Ishikawa (cell line): ENCODE results near the gene SMPDL3A.

ENCODE experiments used
- CEBPB ChIP-seq: IDR thresholded peaks from 2 replicates; pipeline ENCODE4 v1.6.1; 2012
- CREB1 ChIP-seq: IDR thresholded peaks from 2 replicates; pipeline ENCODE4 v1.6.1; 2012; ENCODE audit warnings: low read depth
- EGR1 ChIP-seq: IDR thresholded peaks from 2 replicates; pipeline ENCODE4 v1.6.1; 2012
- EP300 ChIP-seq: IDR thresholded peaks from 2 replicates; pipeline ENCODE4 v1.6.1; 2012; ENCODE audit warnings: borderline replicate concordance
- FOXM1 ChIP-seq: IDR thresholded peaks from 2 replicates; pipeline ENCODE4 v1.6.1; 2012; ENCODE audit warnings: low read depth, borderline replicate concordance
- NFIC ChIP-seq: IDR thresholded peaks from 2 replicates; pipeline ENCODE4 v1.6.1; 2012
- RAD21 ChIP-seq: IDR thresholded peaks from 2 replicates; pipeline ENCODE4 v1.6.1; 2012; ENCODE audit warnings: low read depth
- TAF1 ChIP-seq: IDR thresholded peaks from 2 replicates; pipeline ENCODE4 v1.6.1; 2012; ENCODE audit warnings: low read depth, mild to moderate bottlenecking
- TCF12 ChIP-seq: IDR thresholded peaks from 2 replicates; pipeline ENCODE4 v1.6.1; 2012; ENCODE audit warnings: low read depth
- TEAD4 ChIP-seq: IDR thresholded peaks from 2 replicates; pipeline ENCODE4 v1.6.1; 2012
- YY1 ChIP-seq: IDR thresholded peaks from 2 replicates; pipeline ENCODE4 v1.6.1; 2012; ENCODE audit warnings: low read depth
- ZBTB7A ChIP-seq: IDR thresholded peaks from 2 replicates; pipeline ENCODE4 v1.6.1; 2012; ENCODE audit warnings: low read depth
- TF ChIP-seq, protein P1 (sequence below): IDR thresholded peaks from 2 replicates; pipeline ENCODE4 v1.6.1; 2012; ENCODE audit warnings: low read depth, mild to moderate bottlenecking
- TF ChIP-seq, protein P2 (sequence below): IDR thresholded peaks from 2 replicates; pipeline ENCODE4 v1.6.1; 2012
- TF ChIP-seq, protein P3 (sequence below): IDR thresholded peaks from 2 replicates; pipeline ENCODE4 v1.6.1; 2012

Gene SMPDL3A

DNA sequence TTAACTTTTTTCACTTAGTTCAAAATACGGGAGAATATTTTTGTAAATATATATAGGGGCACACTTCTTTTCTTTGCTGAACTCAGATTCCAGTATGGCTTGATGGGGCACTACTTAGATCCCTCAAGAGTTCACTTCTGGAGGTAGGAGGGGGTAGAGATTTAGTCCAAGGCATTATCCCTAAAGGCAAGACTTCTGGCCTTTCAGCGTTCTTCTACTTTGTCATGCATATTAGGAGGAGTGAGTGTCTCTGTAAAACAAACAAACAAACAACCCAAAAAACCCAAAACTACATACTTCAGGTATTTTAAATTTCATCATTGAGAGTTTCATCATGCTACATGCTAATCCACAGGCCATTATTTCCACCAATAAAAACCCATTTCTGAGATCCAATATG lies 32.0 kb downstream of the SMPDL3A start:
- no peak for TF ChIP-seq CEBPB
- TF ChIP-seq TAF1 = no peak
- TF ChIP-seq RAD21 = no peak
- TF ChIP-seq EP300 = no peak
- TF ChIP-seq EGR1 = no peak
- TF ChIP-seq, protein P1, sequence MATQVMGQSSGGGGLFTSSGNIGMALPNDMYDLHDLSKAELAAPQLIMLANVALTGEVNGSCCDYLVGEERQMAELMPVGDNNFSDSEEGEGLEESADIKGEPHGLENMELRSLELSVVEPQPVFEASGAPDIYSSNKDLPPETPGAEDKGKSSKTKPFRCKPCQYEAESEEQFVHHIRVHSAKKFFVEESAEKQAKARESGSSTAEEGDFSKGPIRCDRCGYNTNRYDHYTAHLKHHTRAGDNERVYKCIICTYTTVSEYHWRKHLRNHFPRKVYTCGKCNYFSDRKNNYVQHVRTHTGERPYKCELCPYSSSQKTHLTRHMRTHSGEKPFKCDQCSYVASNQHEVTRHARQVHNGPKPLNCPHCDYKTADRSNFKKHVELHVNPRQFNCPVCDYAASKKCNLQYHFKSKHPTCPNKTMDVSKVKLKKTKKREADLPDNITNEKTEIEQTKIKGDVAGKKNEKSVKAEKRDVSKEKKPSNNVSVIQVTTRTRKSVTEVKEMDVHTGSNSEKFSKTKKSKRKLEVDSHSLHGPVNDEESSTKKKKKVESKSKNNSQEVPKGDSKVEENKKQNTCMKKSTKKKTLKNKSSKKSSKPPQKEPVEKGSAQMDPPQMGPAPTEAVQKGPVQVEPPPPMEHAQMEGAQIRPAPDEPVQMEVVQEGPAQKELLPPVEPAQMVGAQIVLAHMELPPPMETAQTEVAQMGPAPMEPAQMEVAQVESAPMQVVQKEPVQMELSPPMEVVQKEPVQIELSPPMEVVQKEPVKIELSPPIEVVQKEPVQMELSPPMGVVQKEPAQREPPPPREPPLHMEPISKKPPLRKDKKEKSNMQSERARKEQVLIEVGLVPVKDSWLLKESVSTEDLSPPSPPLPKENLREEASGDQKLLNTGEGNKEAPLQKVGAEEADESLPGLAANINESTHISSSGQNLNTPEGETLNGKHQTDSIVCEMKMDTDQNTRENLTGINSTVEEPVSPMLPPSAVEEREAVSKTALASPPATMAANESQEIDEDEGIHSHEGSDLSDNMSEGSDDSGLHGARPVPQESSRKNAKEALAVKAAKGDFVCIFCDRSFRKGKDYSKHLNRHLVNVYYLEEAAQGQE = no peak
- no peak for TF ChIP-seq CREB1
- TF ChIP-seq, protein P2, sequence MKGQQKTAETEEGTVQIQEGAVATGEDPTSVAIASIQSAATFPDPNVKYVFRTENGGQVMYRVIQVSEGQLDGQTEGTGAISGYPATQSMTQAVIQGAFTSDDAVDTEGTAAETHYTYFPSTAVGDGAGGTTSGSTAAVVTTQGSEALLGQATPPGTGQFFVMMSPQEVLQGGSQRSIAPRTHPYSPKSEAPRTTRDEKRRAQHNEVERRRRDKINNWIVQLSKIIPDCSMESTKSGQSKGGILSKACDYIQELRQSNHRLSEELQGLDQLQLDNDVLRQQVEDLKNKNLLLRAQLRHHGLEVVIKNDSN = no peak

DNA sequence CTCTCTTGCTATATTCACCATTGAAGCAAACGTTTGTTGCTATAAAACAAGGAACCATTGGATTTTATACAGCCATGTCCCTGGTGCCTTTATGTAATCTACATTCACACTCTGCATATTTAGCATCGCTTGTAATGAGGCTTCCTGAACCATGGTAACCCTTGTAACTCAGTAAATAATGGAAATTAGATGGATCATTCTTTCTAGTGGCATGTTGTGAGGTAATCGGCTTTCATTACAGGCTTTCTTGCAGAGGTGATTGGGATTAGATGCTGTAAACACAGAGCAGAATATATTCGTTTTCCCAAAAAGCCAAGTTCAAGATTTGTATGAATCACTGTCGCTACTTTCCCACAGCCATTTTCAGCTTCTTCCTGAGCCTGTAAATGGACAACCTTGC lies 36.1 kb downstream of the SMPDL3A start:
- TF ChIP-seq, protein P2 = no peak
- no peak for TF ChIP-seq EP300
- TF ChIP-seq, protein P1 = no peak
- TF ChIP-seq CREB1 = no peak
- TF ChIP-seq TEAD4 = no peak
- TF ChIP-seq FOXM1 = no peak
- no peak for TF ChIP-seq NFIC
- no peak for TF ChIP-seq ZBTB7A
- TF ChIP-seq CEBPB = no peak
- TF ChIP-seq, protein P3, sequence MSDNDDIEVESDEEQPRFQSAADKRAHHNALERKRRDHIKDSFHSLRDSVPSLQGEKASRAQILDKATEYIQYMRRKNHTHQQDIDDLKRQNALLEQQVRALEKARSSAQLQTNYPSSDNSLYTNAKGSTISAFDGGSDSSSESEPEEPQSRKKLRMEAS = no peak
- TF ChIP-seq EGR1 = no peak
- TF ChIP-seq TCF12 = no peak

DNA sequence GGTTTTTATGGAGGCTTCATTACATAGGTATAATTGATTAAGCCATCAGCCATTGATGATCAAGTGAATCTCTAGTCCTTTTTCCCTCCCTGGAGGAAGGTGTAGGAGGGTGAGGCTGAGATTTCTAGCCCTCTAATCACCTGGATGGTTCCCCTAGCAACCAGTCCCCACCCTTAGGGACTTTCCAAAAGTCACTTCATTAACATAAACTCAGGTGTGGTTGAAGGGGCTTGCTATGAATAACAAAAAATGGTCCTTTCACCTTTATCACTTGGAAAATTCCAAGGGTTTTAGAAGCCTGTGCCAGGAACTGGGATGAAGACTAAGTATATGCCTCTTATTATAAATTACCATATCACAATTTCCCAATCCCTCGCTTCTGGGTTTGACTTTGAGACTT lies 40.4 kb downstream of the SMPDL3A start:
- TF ChIP-seq YY1 (no peak), CEBPB (no peak), EP300 (no peak), TEAD4 (no peak), CREB1 (no peak), NFIC (no peak), ZBTB7A (no peak), TCF12 (no peak), FOXM1 (no peak), TAF1 (no peak), RAD21 (no peak), EGR1 (no peak)
- TF ChIP-seq, protein P2 = no peak
- TF ChIP-seq, protein P3 = no peak
- TF ChIP-seq, protein P1 = no peak

DNA sequence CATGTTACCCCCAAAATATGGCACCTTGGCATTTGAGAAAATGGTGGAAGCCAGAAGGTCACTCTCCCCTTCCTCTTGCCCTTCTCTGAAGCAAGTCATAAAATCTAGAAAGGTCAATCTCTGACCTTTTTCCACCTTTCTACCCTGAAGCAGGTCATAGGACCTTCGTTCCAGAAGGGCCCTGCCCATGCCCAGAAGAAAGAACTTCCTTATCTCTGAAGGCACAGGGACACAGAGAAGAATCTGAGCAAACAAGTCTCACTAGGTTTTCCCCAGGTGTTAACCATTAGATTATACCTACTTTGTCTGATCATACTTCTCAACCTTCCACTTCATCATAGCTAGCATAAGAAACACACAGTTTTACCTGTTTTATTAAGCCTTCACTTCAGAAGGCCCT lies 42.5 kb downstream of the SMPDL3A start:
- no peak for TF ChIP-seq TCF12
- TF ChIP-seq TEAD4 = no peak
- TF ChIP-seq ZBTB7A = no peak
- TF ChIP-seq CEBPB = no peak
- no peak for TF ChIP-seq TAF1
- TF ChIP-seq, protein P2 = no peak
- TF ChIP-seq EP300 = no peak
- TF ChIP-seq NFIC = no peak
- no peak for TF ChIP-seq RAD21
- TF ChIP-seq, protein P1 = no peak
- TF ChIP-seq EGR1 = no peak
- TF ChIP-seq, protein P3 = no peak
- TF ChIP-seq YY1 = no peak
- TF ChIP-seq CREB1 = no peak
- no peak for TF ChIP-seq FOXM1
